GM19025 (cell line): ENCODE results near the gene ARPP19.
"Not testable (repeated sequence)": the region's sequence is repeated elsewhere in the genome, so short reads cannot be mapped to it uniquely, and the experiment has no call there.

ENCODE experiments used
- ATAC-seq: cut with Tn5 transposase; IDR thresholded peaks from one replicate; pipeline ENCODE4 v1.9.1; 2021; ENCODE audit warnings: mild to moderate bottlenecking, low read depth, moderate library complexity; ENCODE audit not compliant: unreplicated experiment

ARPP19 gene

DNA sequence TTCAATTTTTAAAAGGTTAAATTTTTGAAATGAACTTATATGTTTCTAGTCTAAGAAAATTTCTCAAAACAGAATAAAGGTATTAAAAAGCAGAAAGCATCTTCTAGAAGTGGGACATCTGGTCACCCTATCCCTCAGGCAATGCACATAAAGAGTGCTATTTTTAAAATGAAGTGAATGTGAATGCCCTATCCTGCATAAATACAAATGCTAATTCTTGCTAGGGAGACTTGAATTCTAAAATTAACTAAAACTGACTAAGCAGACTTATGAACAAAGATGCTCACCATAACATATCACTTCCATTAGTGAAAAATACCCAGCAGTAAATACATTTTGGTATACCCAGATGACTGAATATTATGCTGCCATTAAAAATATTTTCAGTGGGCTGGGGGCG is 51.8 kb downstream of the ARPP19 start:
- no peak for ATAC-seq

DNA sequence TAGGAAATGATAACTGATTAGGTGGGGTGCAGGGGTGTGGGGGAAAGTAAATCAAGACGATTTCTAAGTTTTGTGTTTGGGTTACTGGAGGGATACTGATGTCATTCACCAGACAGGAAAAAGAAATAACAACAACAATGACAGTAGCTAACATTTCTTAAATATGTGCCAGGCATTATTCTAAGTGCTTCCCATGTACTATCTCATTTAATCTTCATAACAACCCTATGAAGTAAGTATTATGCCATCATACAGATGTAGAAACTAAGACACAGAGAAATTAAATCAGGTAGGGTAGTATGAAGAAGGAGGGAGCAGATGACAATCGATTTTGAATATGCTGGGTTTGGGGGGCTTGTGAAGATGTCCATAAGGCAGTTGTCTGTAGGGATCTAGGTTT is 53.5 kb downstream of the ARPP19 start:
- ATAC-seq: no peak

DNA sequence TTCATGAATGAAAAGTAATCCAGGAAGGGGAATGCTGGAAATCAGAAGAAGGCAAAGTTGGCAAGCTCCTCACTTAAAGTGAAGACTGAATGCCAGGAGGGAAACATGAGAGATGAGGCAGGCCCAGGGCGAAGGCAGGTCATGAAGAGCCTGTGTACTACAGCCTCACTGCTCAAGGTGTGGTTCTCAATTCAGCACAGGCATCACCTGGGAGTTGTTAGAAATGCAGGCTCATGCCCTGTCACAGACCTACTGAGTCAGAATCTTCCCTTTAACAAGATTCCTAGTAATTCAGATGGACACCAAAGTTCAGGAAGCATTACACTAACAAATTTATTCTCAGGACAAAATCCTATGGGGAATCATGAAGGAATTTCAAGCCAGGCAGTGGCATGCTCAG is 54.3 kb downstream of the ARPP19 start:
- ATAC-seq: no peak

DNA sequence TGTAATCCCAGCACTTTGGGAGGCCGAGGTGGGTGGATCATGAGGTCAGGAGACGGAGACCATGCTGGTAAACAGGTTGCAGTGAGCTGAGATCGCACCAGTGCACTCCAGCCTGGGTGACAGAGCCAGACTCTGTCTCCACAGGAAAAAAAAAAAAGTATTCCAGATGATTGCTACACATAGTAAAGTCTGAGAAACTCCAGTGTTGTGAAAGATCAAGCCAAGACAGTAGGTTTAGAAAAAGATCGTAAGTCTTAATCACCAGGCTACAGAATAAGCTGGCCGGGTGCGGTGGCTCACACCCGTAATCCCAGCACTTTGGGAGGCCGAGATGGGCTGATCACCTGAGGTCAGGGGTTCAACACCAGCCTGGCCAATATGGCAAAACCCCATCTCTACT is 56.0 kb downstream of the ARPP19 start:
- not testable (repeated sequence) for ATAC-seq

DNA sequence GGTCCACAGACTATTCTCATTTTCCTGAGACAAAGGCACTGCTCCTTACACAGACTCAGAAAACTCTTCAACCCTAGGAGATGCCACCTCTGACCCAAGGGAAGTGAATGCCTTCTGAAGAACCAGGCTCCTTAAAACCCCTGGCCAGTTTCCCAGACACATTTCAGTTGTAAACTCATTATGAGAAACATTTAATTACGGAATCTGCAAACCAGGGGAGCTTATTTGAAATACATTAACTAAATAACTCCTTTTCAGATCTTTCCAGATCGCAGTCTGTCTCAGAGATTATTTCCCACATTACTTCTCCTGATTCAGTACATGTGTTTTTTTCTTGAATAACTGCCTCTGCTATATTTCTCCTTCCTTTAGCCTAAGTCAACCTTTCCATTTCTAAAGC is 57.7 kb downstream of the ARPP19 start:
- no peak for ATAC-seq

DNA sequence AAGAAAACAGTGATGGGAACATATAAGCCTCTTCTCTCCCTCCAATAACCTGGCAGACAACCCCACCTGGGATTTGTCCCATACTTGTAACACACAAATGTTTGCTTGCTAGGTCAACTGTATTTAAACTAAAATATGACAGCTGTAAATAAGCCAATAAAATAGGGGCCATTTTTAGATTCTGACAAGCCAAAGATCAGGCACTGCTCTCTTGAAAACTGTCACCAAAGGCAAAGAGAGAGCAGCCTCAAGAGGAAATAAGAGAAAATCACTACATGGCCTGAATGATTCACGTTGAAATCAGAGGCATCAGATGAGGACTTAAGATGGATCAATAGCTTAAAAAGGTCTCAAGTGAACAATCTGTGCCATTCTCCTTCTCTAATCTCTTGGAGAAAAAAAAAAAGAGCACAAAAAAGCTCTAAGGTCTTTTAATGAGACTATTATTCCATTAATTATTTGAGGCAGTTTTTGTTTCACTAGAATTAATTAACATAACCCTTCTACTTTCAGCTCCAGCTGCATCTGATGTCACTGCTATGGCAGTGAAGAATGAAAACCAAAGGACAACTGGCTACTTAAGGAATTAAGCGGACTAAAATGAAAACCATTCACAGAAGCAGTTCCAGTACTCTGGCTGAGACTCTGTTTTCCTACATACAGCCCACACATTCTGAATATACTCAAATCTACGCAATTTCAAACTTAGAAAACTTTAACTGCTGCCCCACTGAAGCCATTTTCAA is 59.2 kb downstream of the ARPP19 start:
- no peak for ATAC-seq

DNA sequence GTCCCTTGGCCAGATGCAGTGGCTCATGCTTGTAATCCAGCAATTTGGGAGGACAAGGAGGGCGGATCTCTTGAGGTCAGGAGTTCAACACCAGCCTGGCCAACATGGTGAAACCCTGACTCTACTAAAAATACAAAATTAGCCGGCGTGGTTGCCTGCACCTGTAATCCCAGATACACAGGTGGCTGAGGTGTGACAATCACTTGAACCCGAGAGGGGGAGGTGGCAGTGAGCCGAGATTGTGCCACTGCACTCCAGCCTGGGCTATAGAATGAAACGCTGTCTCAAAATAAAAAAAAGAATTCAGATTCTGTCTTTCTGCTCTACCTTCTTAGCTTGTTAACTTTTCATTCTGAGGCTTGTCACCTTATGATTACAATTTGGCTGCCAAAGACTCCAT is 62.3 kb downstream of the ARPP19 start:
- ATAC-seq: no peak

DNA sequence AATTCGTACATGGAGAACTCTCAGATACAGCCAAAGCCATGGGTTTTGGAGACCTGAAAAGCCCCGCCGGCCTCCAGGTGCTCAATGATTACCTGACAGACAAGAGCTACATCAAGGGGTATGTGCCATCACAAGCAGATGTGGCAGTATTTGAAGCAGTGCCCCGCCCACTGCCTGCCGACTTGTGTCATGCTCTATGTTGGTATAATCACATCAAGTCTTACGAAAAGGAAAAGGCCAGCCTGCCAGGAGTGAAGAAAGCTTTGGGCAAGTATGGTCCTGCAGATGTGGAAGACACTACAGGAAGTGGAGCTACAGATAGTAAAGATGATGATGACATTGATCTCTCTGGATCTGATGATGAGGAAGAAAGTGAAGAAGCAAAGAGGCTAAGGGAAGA is 63.7 kb downstream of the ARPP19 start:
- no peak for ATAC-seq

DNA sequence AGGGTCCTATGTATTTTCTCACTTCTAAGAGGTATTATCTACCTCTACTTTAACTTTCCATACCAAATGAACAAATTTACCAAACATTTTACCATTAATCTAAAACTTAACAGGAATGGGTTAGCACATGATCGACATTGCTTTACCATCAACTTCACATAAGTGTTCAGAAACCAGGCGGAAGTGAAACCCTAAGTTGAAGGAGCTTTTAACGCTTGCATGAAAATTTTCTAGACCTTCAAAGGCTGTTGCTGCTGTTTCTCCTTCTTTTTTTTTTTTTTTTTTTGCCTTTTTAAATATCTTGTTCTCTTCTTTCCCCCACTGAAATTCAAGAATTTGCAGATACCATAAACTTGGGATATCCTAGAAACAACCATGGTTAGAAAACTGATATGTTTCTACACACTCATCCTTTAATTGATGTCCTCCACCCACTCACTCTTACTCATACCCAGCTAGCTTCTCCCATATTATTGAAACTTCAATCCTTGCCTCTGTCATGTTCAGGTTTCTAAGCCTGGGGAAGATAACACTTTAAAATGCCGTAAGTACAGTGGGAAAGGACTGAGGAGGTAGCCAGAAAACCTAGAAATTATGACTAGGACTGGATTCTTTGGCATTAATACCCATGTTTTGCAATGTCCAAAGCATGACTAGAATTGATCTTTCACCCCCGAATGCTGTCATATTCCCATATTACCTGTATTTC is 64.9 kb downstream of the ARPP19 start:
- no peak for ATAC-seq

DNA sequence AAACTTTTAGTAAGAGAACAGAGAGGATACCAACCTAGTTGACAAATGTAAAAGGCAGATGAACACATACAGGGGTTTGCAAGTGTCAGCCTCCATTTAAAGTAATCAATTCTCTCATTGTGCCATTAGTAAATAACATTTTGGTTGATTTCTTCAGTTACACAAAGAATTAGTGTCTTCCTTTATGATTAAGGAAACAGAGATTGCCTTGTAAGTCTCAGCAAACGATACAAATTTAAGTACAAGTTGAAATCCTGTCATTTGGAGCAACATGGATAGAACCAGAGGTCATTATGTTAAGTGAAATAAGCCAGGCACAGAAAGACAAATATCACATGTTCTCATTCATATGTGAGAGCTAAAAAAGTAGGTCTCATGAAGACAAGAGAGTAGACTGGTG is 66.2 kb downstream of the ARPP19 start:
- no peak for ATAC-seq

DNA sequence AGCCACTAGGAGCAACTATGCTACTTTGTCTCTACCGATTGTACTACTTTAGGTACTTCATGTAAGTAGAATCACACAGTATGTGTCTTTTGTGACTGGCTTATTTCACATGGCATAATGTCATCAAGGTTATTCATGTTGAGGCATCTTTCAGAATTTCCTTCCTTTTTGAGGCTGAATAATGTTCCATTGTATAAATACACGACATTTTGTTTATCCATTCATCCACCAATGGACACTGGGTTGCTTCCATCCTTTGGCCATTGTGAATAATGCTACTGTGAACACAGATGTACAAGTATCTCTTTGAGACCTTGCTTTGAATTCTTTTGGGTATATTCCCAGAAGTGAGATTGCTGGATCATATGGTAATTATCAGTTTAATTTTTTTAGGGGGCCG is 69.3 kb downstream of the ARPP19 start:
- ATAC-seq: no peak

DNA sequence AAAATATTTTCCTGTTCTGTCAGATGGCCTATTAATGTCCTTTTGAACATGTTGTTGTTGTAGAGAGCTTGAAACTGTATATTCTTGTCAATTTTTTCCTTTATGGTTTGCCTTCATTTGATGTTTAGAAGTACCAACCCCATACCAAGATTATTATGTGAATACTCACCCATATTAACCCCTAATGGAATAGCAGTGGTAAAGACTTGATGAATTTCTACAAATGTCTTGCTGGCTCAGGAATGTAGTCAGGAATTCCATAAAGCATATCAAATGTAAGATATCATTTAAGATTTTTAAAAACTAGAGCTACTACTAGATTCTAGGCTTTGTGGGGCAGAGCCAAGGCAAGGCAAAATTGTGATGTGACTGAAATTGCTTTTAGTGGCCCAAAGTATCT is 70.1 kb downstream of the ARPP19 start:
- ATAC-seq: no peak
